MM.1S (cell line): ENCODE data around the gene MAGI2.

Source experiments
- DNase-seq: peaks from one replicate; pipeline ENCODE4 v3.0.0-alpha.2; 2015
- H2AFZ ChIP-seq: fragments of 300-600 bp; sonication (generic); 2 replicates; pipeline ENCODE4 v1.6.0; 2016; ENCODE audit warnings: antibody characterized with exemption, low read length
- H3F3A ChIP-seq: fragments of 300-600 bp; sonication (generic); 2 replicates; pipeline ENCODE4 v1.6.1; 2016; ENCODE audit warnings: mild to moderate bottlenecking, antibody characterized with exemption, low read length, moderate library complexity, mixed read lengths; ENCODE audit not compliant: insufficient read depth
- H3K27ac ChIP-seq: fragments of 300-600 bp; sonication (generic); 2 replicates; pipeline ENCODE4 v1.5.1; 2016; ENCODE audit warnings: mild to moderate bottlenecking, low read length
- H3K27me3 ChIP-seq: fragments of 300-600 bp; sonication (generic); replicated peaks from 2 replicates; pipeline ENCODE4 v1.6.0; 2016; ENCODE audit warnings: low read length; ENCODE audit not compliant: insufficient read depth
- H3K36me3 ChIP-seq: fragments of 300-600 bp; sonication (generic); replicated peaks from 2 replicates; pipeline ENCODE4 v1.6.1; 2016; ENCODE audit warnings: mild to moderate bottlenecking, low read length, mixed read lengths; ENCODE audit not compliant: insufficient read depth
- H3K4me1 ChIP-seq: fragments of 300-600 bp; sonication (generic); 2 replicates; pipeline ENCODE4 v1.6.1; 2016; ENCODE audit warnings: low read length, mixed read lengths
- H3K4me2 ChIP-seq: fragments of 300-600 bp; sonication (generic); 2 replicates; pipeline ENCODE4 v1.6.0; 2016; ENCODE audit warnings: low read depth, low read length
- H3K4me3 ChIP-seq: fragments of 300-600 bp; sonication (generic); 2 replicates; pipeline ENCODE4 v1.5.1; 2016; ENCODE audit warnings: low read length, mixed read lengths
- H3K79me2 ChIP-seq: fragments of 300-600 bp; sonication (generic); 2 replicates; pipeline ENCODE4 v1.6.1; 2016; ENCODE audit warnings: mixed run types, low read length, mixed read lengths
- H3K9ac ChIP-seq: fragments of 300-600 bp; sonication (generic); 2 replicates; pipeline ENCODE4 v1.6.1; 2016; ENCODE audit warnings: low read length, mixed read lengths
- H3K9me2 ChIP-seq: fragments of 300-600 bp; sonication (generic); replicated peaks from 2 replicates; pipeline ENCODE4 v1.6.1; 2016; ENCODE audit warnings: mild to moderate bottlenecking, low read length, mixed read lengths; ENCODE audit not compliant: insufficient read depth
- H3K9me3 ChIP-seq: fragments of 300-600 bp; sonication (generic); replicated peaks from 2 replicates; pipeline ENCODE4 v1.6.1; 2016; ENCODE audit warnings: mild to moderate bottlenecking, low read length, mixed read lengths; ENCODE audit not compliant: insufficient read depth
- H4K20me1 ChIP-seq: fragments of 300-600 bp; sonication (generic); 2 replicates; pipeline ENCODE4 v1.6.1; 2016; ENCODE audit warnings: mild to moderate bottlenecking, low read length, moderate library complexity, mixed read lengths; ENCODE audit not compliant: insufficient read depth
- CTCF ChIP-seq: fragments of 300-600 bp; sonication (generic); IDR thresholded peaks from 2 replicates; pipeline ENCODE4 v1.5.1; 2016; ENCODE audit warnings: antibody characterized with exemption, low read length, mixed read lengths
- EZH2 ChIP-seq: fragments of 300-600 bp; sonication (generic); optimal IDR thresholded peaks from 2 replicates; pipeline ENCODE3; 2017; ENCODE audit warnings: low read depth, mild to moderate bottlenecking, antibody characterized with exemption, low read length, mixed read lengths
- EZH2phosphoT487 ChIP-seq: fragments of 300-600 bp; sonication (generic); IDR thresholded peaks from 2 replicates; pipeline ENCODE4 v1.6.1; 2018; ENCODE audit warnings: antibody characterized with exemption, low read length

Gene MAGI2

GRCh38 chr7:78636727-78637126 lies 816.7 kb downstream of the MAGI2 start:
- no peak overlapping the region for H3K9ac ChIP-seq
- no peaks in the 10 kb centered on the region for H3K36me3 ChIP-seq
- no peak overlapping the region for H3K4me3 ChIP-seq
- H3K79me2 ChIP-seq, result no peaks in the 10 kb centered on the region
- no peak overlapping the region for H3K27ac ChIP-seq
- no peaks in the 10 kb centered on the region for H3K9me3 ChIP-seq
- no peak for DNase-seq
- H3F3A ChIP-seq, result no peaks in the 10 kb centered on the region
- no peaks in the 10 kb centered on the region for H4K20me1 ChIP-seq
- no peaks in the 10 kb centered on the region for H3K9me2 ChIP-seq
- H2AFZ ChIP-seq, result no peak overlapping the region
- no peak for TF ChIP-seq CTCF
- TF ChIP-seq EZH2phosphoT487, result no peak
- no peak for TF ChIP-seq EZH2
- no peak overlapping the region for H3K4me2 ChIP-seq
- no peaks in the 10 kb centered on the region for H3K27me3 ChIP-seq
- no peaks in the 10 kb centered on the region for H3K4me1 ChIP-seq

GRCh38 chr7:78635026-78635793 lies 818.3 kb downstream of the MAGI2 start:
- H2AFZ ChIP-seq, result no peak overlapping the region
- no peaks in the 10 kb centered on the region for H3K4me1 ChIP-seq
- no peak for DNase-seq
- H4K20me1 ChIP-seq, result no peaks in the 10 kb centered on the region
- no peak overlapping the region for H3K4me2 ChIP-seq
- H3K9me3 ChIP-seq, result no peaks in the 10 kb centered on the region
- H3K27me3 ChIP-seq, result no peaks in the 10 kb centered on the region
- TF ChIP-seq EZH2 (no peak), CTCF (no peak), EZH2phosphoT487 (no peak)
- H3K27ac ChIP-seq, result no peak overlapping the region
- no peaks in the 10 kb centered on the region for H3K79me2 ChIP-seq
- no peaks in the 10 kb centered on the region for H3K9me2 ChIP-seq
- no peaks in the 10 kb centered on the region for H3F3A ChIP-seq
- no peak overlapping the region for H3K9ac ChIP-seq
- no peak overlapping the region for H3K4me3 ChIP-seq
- no peaks in the 10 kb centered on the region for H3K36me3 ChIP-seq

- Histone ChIP-seq H3K27me3 (no peaks in the 10 kb centered on the region), H3K9me3 (no peaks in the 10 kb centered on the region), H3F3A (no peaks in the 10 kb centered on the region), H3K27ac (no peak overlapping the region), H3K79me2 (no peaks in the 10 kb centered on the region), H2AFZ (no peak overlapping the region), H3K9me2 (no peaks in the 10 kb centered on the region), H3K4me3 (no peak overlapping the region), H3K36me3 (no peaks in the 10 kb centered on the region), H3K9ac (no peak overlapping the region), H3K4me1 (no peaks in the 10 kb centered on the region), H4K20me1 (no peaks in the 10 kb centered on the region), H3K4me2 (no peak overlapping the region)
- no peak for TF ChIP-seq EZH2phosphoT487
- TF ChIP-seq CTCF, result no peak
- TF ChIP-seq EZH2, result no peak
- no peak for DNase-seq
Measured at GRCh38 chr7:78634093-78634492, 819.4 kb downstream of the MAGI2 start.
